Pancreas (tissue), 10 donors: ENCODE results near the gene TMEM123. TPM values are rescaled to one million over a fixed set of nuclear protein-coding genes. Genes with fewer than 3 reads are reported as not detected.

Source experiments
- ATAC-seq, 4 donors: fragments of 200-7000 bp; cut with Tn5 transposase; one replicate each; pipeline versions ENCODE4 v1.8.0 to v1.9.1; 2020; ENCODE audit warnings: mild to moderate bottlenecking in 4 of 4, moderate library complexity in 4 of 4
- DNase-seq, 6 donors: peaks; one replicate each; pipeline ENCODE4 v3.0.0-alpha.2; 2020
- FAIRE-seq: peaks from 2 replicates; lab custom pipeline; 2012; peaks lifted over from hg19 to GRCh38; lab: Jason Lieb, UNC
- H3K27ac ChIP-seq, 4 donors: fragments of 200-600 bp; sonication (generic); 1 replicate in 3 of 4; 2 replicates in 1 of 4; pipeline versions ENCODE4 v1.5.0 to v1.8.0; 2020
- H3K27me3 ChIP-seq, 4 donors: fragments of 200-600 bp; one replicate each; pipeline ENCODE4 v1.8.0; 2021
- H3K36me3 ChIP-seq, 3 donors: fragments of 200-600 bp; sonication (generic) in 1 of 3; one replicate each; pipeline versions ENCODE4 v1.5.0 to v1.8.0; 2020 to 2021
- H3K4me1 ChIP-seq, 3 donors: fragments of 200-600 bp; one replicate each; pipeline ENCODE4 v1.8.0; 2021
- H3K4me3 ChIP-seq, 4 donors: fragments of 200-600 bp; sonication (generic) in 2 of 4; one replicate each; pipeline versions ENCODE4 v1.5.0 to v1.8.0; 2020 to 2021
- H3K9me3 ChIP-seq, 4 donors: fragments of 200-600 bp; one replicate each; pipeline ENCODE4 v1.8.0; 2021
- WGBS, 2 donors: extraction: QIAGEN DNeasy Blood & Tissue Kit; methylation state at CpG; one replicate each; pipeline ENCODE4 v1.1.7; 2013; 5-methylcytosine and 5-hydroxymethylcytosine counted together
- intact Hi-C, 3 donors: fragments of 100-400 bp; cut with DNase I; formaldehyde crosslinking; loops; one replicate each; pipeline versions ENCODE4 v1.11.1 to v1.14.2; 2022
- polyA plus RNA-seq, 2 donors: library from polyadenylated mRNA; stranded (reverse); fragments of 200-250 nt; gene quantifications; one replicate each; pipeline ENCODE4 v1.2.3, GENCODE V29; 2013
- total RNA-seq, 6 donors: library from RNA; stranded (reverse); fragmentation: NEBNext Ultra II Directional in 4 of 6; extraction: Animal tissue kit (Norgen Biotek cat#: 25700) in 4 of 6; gene quantifications; one replicate each; pipeline versions ENCODE4 v1.2.1 to v1.2.4, GENCODE V29; 2021 to 2023
- TF ChIP-seq, protein P1 (sequence below), 4 donors: fragments of 200-600 bp; sonication (generic) in 3 of 4; IDR thresholded peaks; one replicate each; pipeline versions ENCODE4 v1.5.0 to v1.8.0; 2021; ENCODE audit warnings: antibody characterized with exemption in 4 of 4
- donor health status: healthy with polysubstance abuse.
- donor health status: DM: no; HTN: no; CAD: no; lungs with moderate emphysema.
- donor health status: DM: no; HTN: no; CAD: no.
- donor health status: control.
- donor health status: control.
- donor health status: Bipolar disorder and iron deficiency.
- donor health status: DM: yes; HTN: yes; CAD: no.
- donor health status: DM: no; HTN: no; CAD: no.
- donor health status: DM: no; HTN: no; CAD: no.
- donor health status: DM: yes; HTN: yes; CAD: no.

Gene TMEM123
- total and polyA plus RNA-seq, 8 donors, result 18.7 to 122 (median 55.2) TPM

DNA sequence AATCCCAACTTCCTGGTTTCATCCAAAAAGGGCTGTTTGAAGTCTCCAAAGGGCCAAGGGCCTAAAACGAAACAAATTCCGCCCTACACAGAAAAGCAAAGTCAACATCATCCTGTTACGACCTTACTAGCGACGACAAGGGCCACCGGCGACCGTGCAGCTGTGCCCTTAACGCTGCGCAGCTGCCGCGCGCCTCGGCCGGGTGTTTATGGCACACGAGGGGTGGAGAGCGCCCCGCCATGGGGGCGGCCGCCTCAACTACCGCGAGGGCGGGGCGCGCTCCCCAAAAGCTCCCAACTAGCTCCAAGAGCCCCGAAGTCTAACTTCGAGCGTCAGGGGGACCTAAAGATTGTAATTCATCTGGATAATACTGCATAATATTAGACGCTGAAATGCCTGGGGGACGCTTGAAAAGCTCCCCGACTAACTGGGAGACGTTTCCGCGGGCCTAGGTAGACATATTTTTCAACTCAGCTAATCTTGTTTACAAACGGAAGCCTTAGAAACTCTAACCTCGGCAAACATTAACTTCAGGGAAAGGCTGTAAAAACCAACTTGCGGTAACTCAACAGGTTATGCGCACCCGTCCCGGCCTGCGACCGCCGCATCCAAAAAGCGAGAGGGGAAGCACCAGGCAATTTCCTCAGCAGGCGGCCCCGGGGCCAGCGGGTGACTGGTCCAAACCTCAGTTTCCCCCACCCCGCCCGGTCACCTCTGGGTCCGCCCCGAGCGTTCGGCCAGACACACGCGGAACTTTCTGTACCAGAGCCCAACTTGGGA, 694 bp downstream of the TMEM123 start:
- H3K36me3 ChIP-seq, result peaks cover 0 to 2% (median 0%) of the 10 kb centered on the region in 3 donors
- DNase-seq (peak; percentile 50 to 82 (median 69)), FAIRE-seq (no peak), ATAC-seq (peak; percentile 60 to 81 (median 74))
- H3K27me3 ChIP-seq, result no peaks in the 10 kb centered on the region
- intact Hi-C loops, result no loop called here
- TF ChIP-seq, protein P1, sequence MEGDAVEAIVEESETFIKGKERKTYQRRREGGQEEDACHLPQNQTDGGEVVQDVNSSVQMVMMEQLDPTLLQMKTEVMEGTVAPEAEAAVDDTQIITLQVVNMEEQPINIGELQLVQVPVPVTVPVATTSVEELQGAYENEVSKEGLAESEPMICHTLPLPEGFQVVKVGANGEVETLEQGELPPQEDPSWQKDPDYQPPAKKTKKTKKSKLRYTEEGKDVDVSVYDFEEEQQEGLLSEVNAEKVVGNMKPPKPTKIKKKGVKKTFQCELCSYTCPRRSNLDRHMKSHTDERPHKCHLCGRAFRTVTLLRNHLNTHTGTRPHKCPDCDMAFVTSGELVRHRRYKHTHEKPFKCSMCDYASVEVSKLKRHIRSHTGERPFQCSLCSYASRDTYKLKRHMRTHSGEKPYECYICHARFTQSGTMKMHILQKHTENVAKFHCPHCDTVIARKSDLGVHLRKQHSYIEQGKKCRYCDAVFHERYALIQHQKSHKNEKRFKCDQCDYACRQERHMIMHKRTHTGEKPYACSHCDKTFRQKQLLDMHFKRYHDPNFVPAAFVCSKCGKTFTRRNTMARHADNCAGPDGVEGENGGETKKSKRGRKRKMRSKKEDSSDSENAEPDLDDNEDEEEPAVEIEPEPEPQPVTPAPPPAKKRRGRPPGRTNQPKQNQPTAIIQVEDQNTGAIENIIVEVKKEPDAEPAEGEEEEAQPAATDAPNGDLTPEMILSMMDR (IDR thresholded peaks at IDR 0.05), result no peak
- H3K27ac ChIP-seq, result peak overlapping the region; percentile 83 to 97 (median 94)
- H3K9me3 ChIP-seq, result no peaks in the 10 kb centered on the region
- H3K4me1 ChIP-seq, result peaks cover 3 to 28% (median 27%) of the 10 kb centered on the region in 3 donors
- 0% methylated on average over 55 of the region's 55 CpGs for WGBS, 2 donors
- H3K4me3 ChIP-seq, result peak overlapping the region; percentile 64 to 86 (median 80)

DNA sequence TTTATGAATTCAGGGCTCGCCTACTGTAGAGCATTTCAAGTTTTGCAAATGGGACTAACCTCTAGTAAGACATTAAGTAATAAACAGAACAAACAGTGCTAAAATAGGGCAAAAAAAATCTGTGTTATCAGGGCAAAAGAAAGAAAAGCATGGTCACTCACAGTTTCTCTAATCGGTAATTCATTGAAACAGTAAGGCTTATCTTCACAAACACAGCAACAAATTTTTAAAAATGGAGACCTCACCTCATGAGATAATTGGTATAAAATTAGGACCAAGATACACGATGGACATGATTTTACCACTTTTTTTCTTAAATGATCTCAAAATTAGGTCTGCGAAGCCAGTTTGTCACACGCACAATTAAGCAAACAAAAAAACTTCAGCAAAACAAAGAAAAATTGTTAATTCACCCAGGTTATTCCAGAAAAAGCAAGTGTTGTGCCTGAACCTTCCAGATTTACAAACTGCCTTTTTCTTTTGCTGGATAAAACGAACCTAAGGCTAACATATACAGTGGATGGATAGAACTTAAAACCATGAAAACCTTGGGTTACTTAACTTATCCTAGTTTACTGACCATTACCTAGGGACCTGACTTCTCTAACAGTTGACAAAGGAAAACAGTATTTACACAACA, 1.4 kb downstream of the TMEM123 start:
- ATAC-seq, result no peak
- no peak for FAIRE-seq
- 7 to 9% methylated on average over 6 of the region's 6 CpGs for WGBS, 2 donors
- peaks cover 3 to 28% (median 27%) of the 10 kb centered on the region in 3 donors for H3K4me1 ChIP-seq
- no peak for DNase-seq
- intact Hi-C loops, result no loop called here
- peaks cover 0 to 6% (median 0%) of the 10 kb centered on the region in 3 donors for H3K36me3 ChIP-seq
- H3K27ac ChIP-seq, result peak overlapping the region; percentile 83 to 97 (median 94)
- no peaks in the 10 kb centered on the region for H3K27me3 ChIP-seq
- no peaks in the 10 kb centered on the region for H3K9me3 ChIP-seq
- H3K4me3 ChIP-seq, result peak overlapping the region; percentile 64 to 86 (median 80)
- TF ChIP-seq, protein P1 (IDR thresholded peaks at IDR 0.05), result no peak

DNA sequence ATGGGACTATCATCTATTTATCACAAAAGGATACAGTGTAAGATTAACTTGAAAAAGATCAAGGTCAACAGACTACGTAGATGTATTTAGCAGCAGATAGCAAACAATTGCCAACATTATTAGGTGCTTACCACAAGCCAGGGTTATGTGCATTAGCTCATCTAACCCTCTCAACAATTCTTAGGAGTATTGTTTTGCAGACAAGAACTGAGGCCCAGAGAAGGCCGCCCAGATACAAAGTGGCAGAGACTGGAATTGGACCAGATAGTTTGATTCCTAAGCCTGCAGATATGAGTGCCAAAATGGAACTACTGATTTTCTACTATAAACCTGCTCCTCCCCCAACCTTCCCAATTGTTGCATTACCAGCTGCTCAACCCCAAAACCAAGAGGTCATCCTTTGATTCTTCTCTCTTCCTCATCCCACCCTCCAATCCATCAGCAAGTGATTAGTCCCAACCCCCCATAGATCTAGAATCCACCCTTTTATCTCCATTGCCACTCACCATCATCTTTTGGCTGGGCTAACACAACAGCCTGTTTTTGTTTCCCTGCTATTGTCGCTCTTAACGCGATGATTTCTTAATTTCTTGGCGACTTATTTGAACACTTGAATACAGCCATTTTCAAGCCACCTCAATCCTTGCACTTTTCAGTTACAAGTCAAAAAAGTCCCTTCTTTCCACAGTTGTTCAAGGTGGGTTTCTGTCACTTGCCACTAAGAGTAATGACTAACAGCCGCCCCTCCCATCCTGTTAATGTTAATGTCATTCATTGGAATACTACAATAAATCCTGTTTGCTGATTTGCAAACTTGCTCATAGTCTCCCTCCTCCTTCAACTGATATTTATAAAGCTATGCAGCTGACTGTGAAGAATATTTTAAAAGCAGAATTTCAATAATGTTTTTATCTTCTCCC, 2.7 kb downstream of the TMEM123 start:
- H3K9me3 ChIP-seq, result no peaks in the 10 kb centered on the region
- WGBS, 2 donors, result 73 to 80% methylated on average over 7 of the region's 7 CpGs
- TF ChIP-seq, protein P1 (IDR thresholded peaks at IDR 0.05), result no peak
- DNase-seq, result no peak
- no peak for ATAC-seq
- FAIRE-seq, result no peak
- H3K4me1 ChIP-seq, result peaks cover 3 to 28% (median 27%) of the 10 kb centered on the region in 3 donors
- peaks cover 0 to 10% (median 0%) of the 10 kb centered on the region in 3 donors for H3K36me3 ChIP-seq
- intact Hi-C loops, result no loop called here
- H3K27ac ChIP-seq, result no peak overlapping the region
- H3K27me3 ChIP-seq, result no peaks in the 10 kb centered on the region
- no peak overlapping the region for H3K4me3 ChIP-seq

DNA sequence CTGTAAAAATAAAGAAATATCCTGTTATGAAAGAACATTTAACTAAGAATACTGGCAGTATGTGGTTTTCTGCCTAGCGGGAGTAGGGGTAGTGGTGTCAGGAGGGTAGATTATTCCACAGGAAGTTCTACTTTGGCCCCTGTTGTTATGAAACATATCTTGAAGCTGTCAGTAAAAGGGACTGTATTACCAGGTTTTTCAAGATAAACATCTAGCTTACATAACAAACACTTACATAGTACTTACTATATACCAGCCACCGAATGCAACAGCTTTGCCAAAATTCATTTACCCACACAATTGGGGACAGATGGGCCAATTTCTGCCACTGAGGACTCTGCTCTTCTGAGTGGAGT, 3.7 kb downstream of the TMEM123 start:
- intact Hi-C loops, result no loop called here
- Histone ChIP-seq H3K9me3 (no peaks in the 10 kb centered on the region), H3K36me3 (peaks cover 0 to 10% (median 0%) of the 10 kb centered on the region in 3 donors), H3K4me3 (no peak overlapping the region), H3K4me1 (peaks cover 3 to 28% (median 27%) of the 10 kb centered on the region in 3 donors), H3K27me3 (no peaks in the 10 kb centered on the region), H3K27ac (peak overlapping the region in 1 of 4 donors; percentile 20)
- DNase-seq (no peak), FAIRE-seq (no peak), ATAC-seq (no peak)
- WGBS, 2 donors, result 55 to 57% methylated on average over 2 of the region's 2 CpGs
- TF ChIP-seq, protein P1 (IDR thresholded peaks at IDR 0.05), result no peak
